G401.6 (cell line): Measurements from ENCODE around the gene SIX3.

Experiments
- FAIRE-seq: peaks from 2 replicates; lab custom pipeline; 2012; peaks lifted over from hg19 to GRCh38; lab: Jason Lieb, UNC

The SIX3 gene

GRCh38 chr2:44931198-44931780 lies 10.2 kb upstream of the SIX3 start:
- no peak for FAIRE-seq

DNA sequence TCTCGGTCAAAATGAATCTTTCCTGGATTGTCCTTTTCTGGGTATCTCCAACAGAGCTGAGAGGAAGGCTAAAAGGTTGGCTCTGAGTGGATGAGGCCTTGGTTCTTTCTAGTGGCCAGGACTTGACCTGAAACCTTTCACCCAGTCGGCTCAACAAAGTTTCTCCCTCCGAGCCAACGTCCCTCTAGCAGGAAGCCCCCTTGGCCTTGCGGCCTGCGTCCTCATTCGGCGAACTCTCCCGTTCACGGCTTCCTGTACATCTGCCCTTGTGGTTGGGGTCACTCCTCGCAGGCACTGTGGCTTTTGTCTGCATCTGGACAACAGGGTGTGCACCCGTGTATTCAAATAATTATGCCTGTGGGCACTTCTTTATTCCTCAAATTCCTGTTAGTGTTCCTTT lies 9.4 kb upstream of the SIX3 start:
- no peak for FAIRE-seq

GRCh38 chr2:44932564-44933392 lies 8.7 kb upstream of the SIX3 start:
- FAIRE-seq = no peak

- FAIRE-seq = no peak
These were observed 8.0 kb upstream of the SIX3 start for GRCh38 chr2:44933434-44933951.

DNA sequence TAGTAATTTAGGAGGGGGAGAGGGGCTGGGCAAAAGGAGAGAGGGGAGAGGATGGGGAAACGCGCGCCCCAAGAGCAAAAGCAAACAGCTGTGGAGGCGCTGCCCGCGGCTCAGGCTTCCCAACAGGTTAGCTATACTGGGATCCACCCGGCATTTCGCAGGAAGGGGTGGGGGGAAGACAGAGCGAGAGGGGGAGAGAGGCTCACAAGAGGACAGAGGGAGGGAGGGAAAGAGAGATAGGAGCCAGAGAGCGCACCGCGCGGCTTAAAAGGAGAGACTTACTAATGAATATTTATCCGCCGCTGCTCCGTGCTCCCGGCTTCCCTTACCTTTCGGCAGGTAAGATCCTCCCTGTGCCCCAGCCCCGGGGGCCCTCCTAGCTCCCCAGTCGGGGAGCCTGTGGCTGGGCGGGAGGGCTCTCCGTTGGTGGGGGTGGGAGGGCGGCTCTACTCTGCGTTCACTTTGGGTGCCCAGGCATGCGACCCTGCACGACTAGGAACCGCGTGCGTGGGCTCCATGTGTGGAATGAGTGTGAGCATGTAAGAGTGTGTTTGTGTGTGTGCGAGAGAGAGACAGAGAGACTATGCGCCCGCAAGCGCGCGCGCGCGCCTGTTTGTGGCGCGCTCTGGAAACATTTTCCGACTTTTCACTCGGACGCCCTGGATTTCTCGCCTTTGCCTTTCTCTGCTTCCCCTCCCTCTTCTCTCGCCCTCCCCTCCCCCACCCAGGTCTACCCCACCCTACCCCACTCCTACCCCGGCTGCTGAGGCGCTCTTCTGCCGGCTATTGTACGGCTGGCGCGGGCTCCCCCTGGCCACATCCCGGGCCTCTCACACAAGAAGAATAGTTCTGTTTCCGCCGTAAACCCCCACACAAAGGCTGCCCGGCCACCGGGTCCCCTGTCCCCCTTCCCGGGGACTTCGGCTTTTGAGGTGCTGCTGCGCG lies 7.2 kb upstream of the SIX3 start:
- FAIRE-seq = no peak

GRCh38 chr2:44934983-44935728 lies 6.3 kb upstream of the SIX3 start:
- FAIRE-seq = no peak

GRCh38 chr2:44935729-44936098 lies 5.8 kb upstream of the SIX3 start:
- no peak for FAIRE-seq

GRCh38 chr2:44936275-44936674 lies 5.2 kb upstream of the SIX3 start:
- no peak for FAIRE-seq

GRCh38 chr2:44936715-44937687 lies 4.5 kb upstream of the SIX3 start:
- FAIRE-seq = no peak

- no peak for FAIRE-seq
These were observed 3.7 kb upstream of the SIX3 start for GRCh38 chr2:44937688-44938240.

DNA sequence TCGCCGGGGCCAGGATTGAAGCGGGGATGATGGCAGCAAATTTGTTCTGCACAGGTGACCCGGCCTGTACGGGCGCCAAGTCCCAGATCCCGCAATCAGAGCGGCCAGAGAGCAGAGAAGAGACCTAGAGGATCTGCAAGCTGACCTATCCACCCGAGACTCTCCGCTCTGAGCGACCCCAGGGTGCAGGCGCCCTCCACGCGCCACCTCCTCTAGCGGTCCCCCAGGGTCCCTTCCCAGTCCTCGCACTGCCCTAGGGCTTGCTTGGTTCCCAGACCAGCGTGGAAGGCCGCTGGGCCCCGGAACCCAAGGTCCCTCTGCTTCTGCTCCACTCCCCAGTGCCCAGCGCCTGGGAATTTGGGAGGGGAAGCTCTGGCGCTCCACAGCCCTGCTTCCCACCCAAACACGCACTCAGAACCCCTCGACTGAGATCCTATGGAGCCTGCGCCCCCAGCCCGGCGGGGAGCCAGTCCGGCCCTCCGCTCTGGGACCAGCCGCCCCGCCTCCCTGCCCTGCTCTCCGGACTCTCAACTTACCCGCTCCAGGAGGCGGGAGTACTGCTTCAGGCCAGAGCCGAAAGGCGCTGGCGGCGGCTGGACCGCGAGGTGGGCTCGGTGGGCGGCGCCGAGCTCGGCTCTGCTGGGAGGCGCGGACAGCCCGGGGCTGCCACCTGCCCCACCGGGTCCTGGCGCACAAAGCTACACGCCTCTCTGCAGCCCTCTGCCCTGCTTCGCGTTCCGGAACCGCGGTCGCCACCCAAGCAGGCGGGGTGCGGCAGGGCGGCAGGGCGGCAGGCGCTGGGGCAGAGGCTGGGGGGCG lies 3.0 kb upstream of the SIX3 start:
- no peak for FAIRE-seq

DNA sequence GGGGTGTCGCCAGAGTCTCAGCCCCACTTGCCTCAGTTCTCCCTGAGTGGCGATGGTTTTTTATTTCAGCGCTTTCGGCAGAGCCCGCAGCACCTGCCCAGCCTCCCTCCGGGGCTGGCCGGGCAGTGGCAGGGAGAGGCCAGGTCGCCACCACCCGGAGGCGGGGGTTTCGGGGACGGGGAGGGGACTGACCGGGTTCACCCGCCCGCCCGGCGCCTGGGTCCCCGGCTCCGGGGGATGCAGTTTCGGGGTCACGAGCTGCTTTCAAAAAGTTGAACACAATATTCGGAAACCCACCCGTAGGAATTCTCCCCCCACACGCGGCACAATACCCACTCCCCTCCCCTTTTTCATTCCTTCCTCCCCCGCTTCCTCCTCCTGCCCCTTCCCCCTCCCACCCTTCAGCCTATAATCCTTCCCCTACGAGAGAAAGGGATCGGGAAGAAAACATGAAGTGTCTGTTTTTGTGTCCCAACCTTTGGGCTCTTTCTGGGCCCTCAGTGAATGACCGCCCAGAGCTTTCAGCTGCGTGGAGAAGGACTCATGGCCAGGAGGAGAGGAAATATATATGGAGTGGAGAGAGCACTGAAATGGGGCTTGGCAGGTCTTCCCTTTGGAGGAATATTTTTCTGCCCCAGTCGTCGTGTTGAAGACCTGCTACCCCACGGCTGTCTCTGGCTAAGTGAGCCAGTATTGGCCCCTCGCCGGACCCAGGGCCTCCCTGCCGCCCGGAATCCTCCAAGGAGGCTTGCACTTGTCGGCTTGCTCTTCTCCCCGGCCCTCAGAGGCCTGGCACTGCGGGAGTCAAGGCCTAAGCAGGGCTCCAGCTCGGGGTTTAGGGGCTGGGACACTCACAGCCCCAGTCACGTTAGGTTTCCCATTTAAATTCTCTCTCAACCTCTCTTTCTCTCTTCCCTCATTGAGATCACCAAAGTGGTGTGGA lies 2.1 kb upstream of the SIX3 start:
- no peak for FAIRE-seq

DNA sequence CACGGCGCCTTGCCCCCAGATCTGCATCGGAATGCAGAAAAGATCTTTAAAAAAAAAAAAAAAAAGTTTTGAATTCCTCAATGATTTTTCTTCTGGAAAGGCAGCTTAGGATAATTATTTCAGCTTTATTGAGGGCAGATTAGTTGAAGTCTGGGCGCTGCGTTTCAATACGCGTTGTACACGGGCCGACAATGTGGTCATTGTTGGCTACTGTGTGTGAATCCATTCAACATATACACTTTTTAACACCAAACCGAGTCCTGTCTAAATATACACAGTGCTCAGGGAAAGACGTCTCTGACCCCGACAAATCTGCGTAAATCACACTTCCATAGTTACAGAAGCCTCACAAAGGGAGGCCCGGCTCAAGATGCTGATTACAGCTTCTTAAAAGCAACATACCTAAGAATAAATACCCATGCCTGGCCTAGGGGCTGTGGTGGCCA lies 1.4 kb upstream of the SIX3 start:
- FAIRE-seq = no peak

- no peak for FAIRE-seq
These were observed 604 bp upstream of the SIX3 start for GRCh38 chr2:44940732-44941464.

DNA sequence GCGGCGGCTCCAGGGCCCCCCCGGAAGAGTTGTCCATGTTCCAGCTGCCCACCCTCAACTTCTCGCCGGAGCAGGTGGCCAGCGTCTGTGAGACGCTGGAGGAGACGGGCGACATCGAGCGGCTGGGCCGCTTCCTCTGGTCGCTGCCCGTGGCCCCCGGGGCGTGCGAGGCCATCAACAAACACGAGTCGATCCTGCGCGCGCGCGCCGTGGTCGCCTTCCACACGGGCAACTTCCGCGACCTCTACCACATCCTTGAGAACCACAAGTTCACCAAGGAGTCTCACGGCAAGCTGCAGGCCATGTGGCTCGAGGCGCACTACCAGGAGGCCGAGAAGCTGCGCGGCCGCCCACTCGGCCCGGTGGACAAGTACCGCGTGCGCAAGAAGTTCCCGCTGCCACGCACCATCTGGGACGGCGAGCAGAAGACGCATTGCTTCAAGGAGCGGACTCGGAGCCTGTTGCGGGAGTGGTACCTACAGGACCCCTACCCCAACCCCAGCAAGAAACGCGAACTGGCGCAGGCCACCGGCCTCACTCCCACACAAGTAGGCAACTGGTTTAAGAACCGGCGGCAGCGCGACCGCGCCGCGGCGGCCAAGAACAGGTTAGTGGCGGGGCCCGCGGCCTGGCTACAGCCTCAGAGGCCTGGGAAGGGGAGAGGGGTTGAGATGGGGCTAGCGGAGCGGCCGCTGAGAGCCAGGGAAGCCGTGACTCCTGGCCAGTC lies 965 bp downstream of the SIX3 start:
- no peak for FAIRE-seq

GRCh38 chr2:44943031-44943692 lies 1.7 kb downstream of the SIX3 start:
- FAIRE-seq = no peak
